ENCODE results near the gene C2orf80.
"Not testable (repeated sequence)": the region's sequence is repeated elsewhere in the genome, so short reads cannot be mapped to it uniquely, and the experiment has no call there.

The C2orf80 gene

GRCh38 chr2:208130712-208131110 is 59.1 kb downstream of the C2orf80 start:
- no peak for DNase-seq

- no peak for DNase-seq
Measured at GRCh38 chr2:208129744-208130711, 59.8 kb downstream of the C2orf80 start, which contains the start of gene CRYGC. Gene CRYGC (minus strand): TSS chr2:208129828. CDS start chr2:208129792, 36 bp downstream.

- DNase-seq: no peak
Measured at GRCh38 chr2:208128136-208128535, 61.7 kb downstream of the C2orf80 start.

- no peak for DNase-seq
Measured at GRCh38 chr2:208127090-208127489, 62.7 kb downstream of the C2orf80 start.

GRCh38 chr2:208125251-208125650 is 64.6 kb downstream of the C2orf80 start:
- DNase-seq: no peak

- not testable (repeated sequence) for DNase-seq
Measured at GRCh38 chr2:208124013-208124715, 65.7 kb downstream of the C2orf80 start, which contains the start of gene CRYGD. Gene CRYGD (minus strand): TSS chr2:208124524. CDS start chr2:208124473, 51 bp downstream.

- DNase-seq: no peak
Measured at GRCh38 chr2:208122248-208122647, 67.6 kb downstream of the C2orf80 start.

GRCh38 chr2:208118918-208119317 is 70.9 kb downstream of the C2orf80 start:
- DNase-seq: no peak

GRCh38 chr2:208117390-208117789 is 72.4 kb downstream of the C2orf80 start:
- DNase-seq: not testable (repeated sequence)
